ENCODE measurements around the gene UHRF1.
"Not testable (repeated sequence)": the region's sequence is repeated elsewhere in the genome, so short reads cannot be mapped to it uniquely, and the experiment has no call there.

Gene UHRF1

DNA sequence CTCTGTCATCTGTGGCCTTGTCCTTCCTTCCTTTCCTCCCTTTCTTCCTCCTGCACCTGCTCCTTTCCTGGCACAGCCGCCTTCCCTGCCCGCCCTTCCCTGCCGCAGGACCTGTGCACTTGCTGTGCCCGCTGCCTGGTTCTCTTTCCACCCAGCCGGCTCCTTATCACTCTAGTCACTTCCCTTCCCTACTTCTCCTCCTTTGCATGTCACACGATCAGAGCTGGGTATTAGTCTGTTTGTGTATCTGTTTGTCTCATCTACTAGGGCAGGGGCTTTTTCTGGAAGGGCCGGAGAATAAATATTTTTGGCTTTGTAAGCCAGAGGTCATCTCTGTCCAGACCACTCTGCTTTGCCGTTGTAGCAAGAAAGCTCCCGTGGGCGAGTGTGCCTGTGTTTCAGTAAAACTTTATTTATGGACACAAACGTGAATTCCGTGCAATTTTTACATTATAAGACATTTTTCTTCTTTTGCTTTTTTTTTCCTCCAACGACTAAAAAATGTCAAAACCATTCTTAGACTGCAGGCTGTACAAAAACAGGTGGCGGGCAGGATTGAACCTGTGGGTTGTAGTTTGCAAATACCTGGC is 65.7 kb downstream of the UHRF1 start:
- no peak for DNase-seq

DNA sequence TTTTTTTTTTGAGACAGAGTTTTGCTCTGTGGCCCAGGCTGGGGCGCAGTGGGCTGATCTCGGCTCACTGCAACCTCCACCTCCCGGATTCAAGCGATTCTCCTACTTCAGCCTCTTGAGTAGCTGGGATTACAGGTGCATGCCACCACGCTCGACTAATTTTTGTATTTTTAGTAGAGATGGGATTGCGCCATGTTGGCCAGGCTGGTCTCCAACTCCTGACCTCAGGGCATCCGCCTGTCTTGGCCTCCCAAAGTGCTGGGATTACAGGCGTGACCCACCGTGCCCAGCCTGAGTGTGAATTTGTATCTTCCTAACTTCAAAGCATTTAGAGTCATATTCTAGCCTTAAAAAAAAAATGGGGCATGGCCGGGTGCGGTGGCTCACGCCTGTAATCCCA is 66.3 kb downstream of the UHRF1 start:
- DNase-seq: not testable (repeated sequence)

DNA sequence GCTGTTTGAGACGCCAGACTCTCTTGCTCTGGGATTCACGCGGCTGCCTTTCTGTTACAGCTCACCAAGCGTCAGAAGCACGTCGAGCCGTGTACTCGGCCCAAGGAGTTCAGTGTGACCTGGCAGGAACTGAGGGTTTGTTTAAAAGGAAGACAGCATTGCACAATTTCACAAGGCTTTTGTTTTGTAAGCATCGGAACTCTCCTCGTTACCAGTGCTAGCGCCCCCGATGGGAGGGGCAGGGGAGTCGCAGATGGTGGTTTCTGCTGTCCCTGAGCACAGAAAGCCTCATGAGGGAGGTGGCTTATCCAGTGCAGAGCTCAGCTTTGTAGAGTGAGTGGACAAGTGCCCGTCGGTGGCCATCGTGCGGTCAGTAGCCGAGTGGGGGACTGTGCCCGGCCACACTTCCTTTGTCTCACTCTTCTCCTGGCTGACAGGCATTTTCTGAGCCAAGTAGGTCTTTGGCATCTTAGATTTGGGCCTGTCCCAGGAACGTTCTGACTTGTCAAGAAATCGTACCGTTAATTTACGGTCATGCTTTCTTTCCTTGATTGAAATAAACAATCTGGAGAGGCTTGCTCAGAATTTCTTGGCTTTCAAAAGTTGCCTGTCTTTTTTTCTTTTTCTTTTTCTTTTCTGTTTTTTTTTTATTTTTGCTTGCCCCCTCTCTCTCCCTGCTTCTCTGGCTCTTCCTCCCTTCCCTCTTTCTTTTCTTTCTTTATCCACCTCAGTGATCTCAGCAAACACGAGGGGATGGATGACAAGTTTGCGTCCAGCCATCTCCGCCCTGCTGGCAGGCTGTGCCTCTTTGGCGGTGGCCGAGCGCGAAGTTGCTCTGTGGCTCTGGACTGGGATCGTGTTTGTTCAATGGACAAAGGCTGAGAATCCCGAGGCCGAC is 67.3 kb downstream of the UHRF1 start:
- no peak for DNase-seq

DNA sequence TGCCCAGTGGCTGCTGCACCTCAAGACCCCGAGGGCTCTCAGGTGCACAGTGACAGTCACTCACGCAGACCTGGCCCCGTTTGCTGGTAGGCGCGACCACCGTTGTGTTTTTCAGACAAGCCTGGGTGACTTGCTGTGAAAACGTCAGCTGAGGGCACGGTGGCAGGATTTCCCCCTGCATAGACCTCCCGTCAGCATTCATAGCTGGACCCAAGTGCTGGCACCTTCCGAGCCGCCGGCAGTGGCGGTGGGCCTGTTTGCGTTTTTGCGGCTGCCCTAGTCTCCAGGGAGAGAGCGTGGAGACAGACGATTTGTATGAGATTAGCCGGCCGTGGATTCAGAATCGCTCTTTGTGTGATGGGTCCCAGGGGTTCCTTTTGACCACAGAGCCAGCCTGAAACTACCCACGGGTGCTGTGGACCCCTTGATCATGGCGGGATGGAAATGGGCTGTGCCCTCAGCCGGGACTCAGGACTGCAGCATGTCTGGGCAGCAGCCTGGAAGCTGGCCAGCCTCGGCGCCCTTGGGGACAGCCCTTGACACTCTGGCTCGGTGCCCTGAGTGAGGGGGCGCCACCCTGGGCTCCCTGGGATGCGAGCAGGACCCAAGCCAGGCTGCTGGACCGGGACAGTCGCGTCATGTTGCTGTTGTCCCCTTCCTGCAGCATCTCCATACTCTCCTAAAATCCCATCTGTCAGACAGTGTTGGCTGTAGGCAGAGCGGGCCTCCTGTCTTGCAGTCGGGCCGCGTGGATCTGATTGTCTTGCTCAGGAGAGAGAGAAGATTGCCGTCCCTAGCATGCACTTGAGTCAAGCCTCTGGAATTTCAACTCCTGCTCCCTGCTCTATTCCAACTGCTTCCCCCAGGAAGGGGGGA is 68.2 kb downstream of the UHRF1 start:
- peak; percentile 53 for DNase-seq

DNA sequence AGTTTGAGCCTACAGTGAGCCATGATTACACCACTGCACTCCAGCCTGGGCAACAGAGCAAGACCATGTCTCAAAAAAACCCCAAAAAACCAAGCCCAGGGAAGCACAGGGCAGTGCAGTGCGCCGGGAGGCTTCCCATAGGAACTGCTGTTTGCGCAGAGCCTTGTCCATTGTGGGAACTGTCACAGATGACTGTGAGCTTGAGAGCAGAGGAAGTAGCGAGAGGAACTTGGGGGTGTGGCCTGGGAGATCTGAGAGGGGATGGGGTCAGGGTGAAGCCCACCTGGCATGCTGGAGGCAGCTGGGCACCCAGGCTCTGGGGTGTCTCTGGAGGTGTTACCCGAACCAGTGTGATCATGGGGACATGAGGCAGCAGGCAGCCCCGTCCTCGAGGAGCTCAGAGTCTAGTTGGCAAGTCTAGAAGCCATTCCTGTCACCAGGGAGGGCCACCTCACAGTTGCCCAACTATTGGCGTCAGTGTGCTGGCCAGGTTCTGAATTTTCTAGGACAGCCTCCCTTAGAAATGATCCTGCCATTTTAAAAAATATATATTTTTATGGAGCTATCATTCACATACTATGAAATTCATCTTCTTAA is 70.0 kb downstream of the UHRF1 start:
- no peak for DNase-seq

DNA sequence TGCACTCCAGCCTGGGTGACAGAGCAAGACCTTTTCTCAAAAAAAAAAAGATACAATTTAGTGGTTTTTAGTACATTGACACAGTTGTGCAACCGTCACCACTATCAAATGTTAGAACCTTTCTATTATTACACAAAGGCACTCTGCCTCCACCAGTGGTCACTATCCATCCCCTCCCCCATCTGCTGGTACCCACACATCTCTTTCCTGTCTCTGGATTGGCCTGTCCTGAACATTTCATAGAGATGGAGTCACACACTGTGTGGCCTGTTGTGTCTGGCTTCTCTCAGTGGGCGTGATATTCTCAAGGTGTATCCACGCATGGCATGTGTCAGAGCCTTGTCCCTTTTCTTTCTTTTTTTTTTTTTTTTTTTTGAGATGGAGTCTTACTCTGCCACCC is 70.8 kb downstream of the UHRF1 start:
- no peak for DNase-seq

DNA sequence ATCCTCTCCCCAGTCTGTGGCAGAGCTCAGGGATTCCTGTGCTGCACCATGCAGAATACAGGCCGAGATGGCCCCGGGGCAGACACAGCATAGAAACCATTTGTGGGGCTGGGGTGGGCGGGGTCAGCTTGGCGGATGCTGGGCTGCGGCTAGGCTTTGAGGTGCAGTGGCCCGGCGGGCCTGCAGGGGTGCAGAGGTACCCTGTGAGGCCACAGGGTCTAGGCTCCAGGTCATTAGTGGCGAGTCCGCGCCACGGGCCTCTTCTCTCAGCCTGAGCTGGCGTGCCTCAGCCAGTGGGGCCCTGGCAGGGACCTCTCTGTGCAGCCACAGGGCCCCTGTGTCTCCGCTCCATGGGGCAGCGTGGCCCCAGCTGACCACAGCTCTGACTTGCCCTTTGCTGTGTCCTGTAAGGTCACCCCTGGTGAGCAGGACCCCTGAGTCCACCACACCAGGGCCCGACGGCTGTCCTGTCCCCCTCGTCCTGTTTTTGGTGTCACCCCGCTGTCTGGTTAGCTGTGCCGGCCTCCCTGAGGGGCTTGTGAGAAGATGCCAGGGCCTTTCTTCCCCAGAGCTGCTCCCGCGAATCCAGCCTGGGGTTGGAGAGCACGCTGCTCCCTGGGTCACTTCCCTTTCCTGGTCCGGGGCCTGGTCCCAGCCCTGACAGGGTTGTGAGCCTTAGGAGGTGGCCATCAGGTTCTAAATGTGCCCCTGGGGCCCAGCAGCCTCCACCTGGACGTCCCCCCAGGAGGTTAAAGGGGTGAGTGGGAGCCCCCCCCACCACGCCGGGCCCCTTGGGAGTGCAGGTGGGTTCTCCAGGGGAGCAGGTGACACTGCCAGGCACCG is 71.8 kb downstream of the UHRF1 start:
- no peak for DNase-seq

DNA sequence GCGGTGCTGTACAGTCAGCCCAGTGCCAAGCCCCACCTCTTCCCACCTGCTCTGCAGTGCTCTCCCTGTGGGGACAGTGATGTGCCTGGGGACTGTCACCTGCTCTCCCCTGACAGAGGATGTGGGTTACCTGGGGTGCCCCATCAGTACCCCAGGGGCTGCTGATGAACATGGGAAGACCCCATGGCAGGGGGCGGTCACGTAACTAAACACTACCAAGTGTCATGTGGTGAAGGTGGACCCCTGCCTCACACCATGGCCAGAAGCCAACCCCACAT is 72.3 kb downstream of the UHRF1 start:
- DNase-seq: peak; percentile 79

DNA sequence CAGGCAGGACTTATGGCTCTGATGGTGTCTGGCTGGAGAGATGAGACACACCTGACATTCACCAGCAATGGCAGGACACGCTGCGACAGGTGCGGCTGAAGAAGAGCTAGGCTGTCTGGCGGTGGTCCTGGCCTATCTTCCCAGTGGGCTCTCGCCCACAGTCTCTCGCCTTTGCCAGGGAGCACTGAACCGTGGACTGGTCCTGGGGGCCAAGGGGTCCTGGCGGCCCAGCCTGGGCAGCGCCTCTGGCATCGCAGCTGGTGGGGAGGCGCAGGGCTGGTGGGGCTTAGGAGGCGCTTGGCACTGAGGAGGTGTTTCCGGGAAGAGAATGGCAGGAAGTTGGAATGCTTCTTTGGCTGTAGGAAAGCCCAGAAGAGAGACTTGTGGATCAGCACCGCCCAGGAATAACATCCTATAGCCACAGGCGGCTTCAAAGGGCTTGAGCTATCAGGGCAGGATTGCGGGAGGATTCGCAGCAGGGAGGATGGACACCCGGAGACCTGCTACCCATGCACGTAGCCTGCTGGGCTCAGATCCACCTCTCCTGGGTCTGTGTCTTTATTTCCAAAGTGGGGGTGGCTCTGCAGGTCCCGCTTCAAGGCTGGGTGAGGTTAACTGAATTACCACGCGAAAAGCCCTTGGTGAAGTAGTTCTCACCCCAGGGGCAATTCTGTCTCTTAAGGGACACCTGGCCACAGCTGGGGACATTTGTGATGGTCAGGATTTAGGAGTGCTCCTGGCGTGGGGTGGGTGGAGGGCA is 74.2 kb downstream of the UHRF1 start:
- DNase-seq: no peak

DNA sequence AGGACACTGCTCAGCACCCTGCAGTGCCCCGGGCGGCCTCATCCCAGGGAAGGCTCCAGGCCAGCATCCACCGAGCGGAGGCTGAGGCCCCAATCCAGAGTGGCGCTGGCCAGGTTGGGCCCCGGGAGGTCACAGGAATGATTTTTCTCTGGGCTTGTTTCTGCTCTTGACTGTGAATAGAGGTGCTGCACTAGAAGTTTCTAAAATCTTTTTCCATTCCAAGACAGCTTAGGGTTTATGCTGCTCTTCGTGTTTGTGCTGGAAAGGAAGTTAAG is 74.7 kb downstream of the UHRF1 start:
- no peak for DNase-seq

DNA sequence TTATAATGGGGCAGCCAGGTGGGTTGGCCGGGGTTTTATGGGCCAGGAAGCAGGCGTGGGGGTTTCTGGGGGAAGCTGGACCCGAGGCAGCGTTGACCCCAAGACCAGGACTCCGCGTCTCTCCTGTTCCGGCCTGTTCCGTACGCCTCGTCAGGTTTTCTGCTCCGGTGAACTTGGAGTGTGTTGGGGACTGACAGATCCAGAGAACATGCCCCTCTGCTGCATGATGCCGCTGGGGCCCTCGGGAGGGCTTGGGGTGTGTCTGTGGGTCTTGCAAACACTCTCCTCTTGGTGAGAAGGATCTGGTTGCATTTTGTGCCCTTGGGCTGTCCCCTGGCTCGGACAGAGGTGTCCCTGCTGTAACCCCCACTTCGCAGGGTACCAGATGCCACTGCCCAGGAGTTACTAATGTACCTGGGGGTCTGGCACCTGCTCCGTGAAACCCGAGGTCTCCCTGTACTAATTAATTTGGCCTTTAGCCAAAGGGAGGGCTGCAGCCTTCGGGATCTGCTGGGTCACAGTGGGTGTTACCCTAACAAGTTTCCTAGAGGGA is 75.2 kb downstream of the UHRF1 start:
- DNase-seq: peak; percentile 67

DNA sequence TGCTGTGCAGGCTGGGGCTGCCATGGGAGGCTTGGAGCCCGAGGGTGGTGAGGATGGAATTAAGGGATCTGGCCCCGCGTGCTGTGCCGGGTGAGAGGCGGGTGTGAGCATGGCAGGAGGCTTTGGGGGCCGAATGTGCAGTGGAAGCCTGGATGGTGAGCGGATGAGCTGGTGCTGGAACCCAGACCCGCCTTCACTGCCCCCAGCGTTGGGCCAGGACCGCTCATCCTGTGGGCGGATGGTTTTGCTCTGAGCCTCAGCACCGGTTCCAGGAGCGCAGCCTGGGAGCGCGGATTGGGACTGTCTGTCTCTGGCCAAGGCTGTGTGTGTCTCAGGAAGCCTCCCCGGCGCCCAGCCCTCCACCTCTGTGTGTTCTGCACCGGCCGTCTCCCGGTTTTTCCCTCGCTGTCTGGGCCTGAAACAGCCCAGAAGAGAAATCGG is 76.3 kb downstream of the UHRF1 start:
- DNase-seq: no peak

DNA sequence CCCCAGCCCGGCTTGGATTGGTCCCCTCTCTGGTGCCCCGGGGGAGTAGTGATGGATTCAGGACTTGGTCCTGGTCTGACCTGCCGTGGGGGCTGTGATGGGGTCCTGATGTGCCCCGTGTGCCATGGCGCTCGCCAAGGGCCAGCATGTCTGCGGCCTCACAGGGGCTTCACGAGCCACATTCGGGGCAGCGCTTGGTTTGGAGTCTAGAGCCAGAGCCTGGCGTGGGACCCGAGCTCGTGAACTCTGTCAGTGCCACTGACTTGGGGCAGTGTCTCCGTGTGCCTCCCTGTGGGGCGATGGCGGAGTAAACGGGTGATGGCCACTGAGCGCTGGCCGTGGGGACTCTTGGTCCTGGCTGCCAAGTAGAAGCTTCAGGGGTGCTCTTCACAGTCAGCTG is 76.8 kb downstream of the UHRF1 start:
- DNase-seq: no peak

DNA sequence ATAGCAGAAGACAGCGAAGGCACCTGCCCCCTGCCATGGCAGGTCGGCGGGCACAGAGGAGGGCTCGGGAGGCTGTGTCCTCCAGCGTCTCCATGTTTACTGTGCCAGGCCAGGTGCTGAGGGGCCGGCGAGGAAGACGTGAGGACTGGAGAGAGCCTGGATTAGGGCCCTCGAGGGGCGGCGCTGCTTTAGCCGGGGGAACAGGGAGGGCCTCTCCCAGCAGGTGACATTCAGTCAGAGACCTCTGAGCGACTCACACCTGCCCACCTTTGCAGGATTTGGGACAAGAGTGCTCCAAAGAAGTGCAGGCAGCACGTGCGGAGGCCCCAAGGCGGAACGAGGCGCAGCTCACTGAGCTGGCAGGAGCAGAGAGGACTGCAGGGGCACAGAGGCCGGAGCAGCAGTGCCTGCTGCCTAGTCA is 77.2 kb downstream of the UHRF1 start:
- DNase-seq: no peak

DNA sequence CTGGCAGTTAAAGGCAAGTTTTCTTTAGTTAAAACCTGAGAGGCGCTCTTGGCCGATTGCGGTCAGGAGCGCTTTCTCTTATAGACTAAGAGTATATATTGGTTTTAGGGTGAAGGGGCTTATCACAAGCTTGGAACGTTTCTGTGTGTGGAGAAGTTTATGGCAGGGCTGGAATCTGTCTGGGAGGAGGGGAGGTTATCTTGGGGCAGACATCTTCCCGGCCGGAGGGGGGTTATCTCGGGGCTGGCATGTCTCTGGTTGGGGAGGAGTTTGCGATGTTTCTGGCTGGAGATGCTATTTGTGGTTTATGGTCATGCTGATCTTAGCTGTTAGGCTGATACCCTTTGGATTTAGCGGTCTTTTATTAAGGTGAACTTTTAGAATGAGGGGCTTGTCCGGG is 78.0 kb downstream of the UHRF1 start:
- no peak for DNase-seq

DNA sequence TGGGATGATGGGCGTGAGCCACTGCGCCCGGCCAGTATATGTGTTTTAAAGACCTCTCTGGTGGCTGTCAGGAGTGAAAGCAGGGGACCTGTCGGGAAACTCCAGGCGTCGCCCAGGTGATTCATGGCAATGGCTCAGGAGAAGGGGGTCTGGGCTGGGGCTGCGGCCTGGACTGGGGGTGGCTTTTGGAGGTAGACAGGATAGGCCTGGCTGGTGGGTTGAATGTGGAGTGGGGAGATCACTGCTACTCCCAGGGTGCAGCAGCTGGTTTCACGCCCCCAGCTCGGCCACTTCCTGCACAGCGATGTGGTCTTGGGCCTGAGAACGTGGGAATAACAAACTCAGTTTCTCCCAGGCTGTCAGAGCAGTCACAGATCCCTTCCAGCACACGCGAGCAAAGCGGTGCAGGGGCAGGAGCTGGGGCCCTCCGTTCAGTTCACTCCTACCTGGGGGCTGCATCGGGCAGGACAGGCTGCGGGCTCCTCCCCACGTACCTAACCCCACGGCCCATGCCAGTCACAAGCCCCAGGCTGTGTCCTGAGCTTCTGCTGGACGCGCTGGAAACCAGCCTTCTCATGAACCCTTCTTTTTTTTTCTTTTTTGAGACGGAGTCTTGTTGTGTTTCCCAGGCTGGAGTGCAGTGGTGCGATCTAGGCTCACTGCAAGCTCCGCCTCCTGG is 78.5 kb downstream of the UHRF1 start:
- no peak for DNase-seq

DNA sequence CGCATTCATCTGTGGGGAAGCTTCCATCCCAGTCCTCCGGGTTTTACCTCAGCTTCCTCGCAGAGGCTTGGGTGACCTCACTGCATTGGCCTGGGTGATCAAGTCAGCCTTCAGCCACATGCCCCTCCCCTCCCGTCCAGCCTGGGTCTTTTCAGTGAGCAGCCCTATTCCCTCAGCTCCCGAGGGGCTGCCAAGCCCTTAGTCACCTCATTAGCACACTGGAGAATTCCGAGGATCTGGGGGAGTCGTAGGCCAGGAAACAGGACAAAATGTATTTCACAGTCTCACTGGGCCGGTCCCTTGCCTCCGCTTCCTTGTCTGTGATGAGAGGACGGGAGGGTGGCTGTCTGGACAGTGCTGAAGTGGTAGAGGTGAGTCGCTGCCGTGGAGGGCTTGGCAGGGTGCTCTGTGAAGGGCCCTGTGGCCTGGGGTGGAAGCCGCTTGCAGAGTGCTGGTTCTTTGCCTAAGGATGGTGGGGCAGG is 79.5 kb downstream of the UHRF1 start:
- DNase-seq: no peak

DNA sequence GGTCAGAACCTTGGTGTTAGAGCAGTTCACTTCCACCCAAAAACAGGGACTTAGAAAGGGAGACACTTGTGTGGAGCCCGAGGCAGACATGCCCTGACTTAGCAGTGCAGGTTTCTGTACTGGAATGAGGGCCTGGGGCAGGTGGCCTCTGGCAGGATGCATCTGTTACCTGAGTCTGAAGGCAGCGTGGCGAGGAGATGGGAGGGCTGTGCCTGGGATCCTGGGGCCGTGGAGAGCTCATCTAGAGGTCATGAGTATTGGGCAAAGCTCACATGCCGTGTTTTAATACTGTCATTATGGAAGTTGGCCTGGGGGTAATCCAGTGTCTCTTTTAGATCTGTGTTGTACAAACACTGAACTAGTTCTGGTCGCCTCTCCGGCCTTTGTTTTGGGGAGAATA is 81.0 kb downstream of the UHRF1 start:
- DNase-seq: no peak

DNA sequence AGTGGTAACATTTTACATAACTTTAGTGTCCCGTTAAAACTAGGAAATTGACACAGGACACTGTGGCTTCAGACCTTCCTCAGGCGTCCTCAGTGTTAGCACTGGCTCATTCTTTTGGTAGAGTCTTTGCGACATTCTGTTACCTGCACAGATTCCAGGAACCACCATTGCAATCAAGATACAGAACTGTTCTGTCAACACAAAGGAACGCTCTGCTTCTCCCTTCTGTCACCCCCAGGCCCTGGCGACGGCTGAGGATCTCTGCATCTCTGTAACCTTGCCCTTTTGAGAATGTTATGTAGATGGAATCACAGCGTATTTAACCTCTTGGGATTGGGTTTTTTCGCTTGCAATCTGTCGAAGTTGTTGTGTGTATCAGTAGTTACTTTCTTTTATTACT is 82.2 kb downstream of the UHRF1 start:
- DNase-seq: no peak

DNA sequence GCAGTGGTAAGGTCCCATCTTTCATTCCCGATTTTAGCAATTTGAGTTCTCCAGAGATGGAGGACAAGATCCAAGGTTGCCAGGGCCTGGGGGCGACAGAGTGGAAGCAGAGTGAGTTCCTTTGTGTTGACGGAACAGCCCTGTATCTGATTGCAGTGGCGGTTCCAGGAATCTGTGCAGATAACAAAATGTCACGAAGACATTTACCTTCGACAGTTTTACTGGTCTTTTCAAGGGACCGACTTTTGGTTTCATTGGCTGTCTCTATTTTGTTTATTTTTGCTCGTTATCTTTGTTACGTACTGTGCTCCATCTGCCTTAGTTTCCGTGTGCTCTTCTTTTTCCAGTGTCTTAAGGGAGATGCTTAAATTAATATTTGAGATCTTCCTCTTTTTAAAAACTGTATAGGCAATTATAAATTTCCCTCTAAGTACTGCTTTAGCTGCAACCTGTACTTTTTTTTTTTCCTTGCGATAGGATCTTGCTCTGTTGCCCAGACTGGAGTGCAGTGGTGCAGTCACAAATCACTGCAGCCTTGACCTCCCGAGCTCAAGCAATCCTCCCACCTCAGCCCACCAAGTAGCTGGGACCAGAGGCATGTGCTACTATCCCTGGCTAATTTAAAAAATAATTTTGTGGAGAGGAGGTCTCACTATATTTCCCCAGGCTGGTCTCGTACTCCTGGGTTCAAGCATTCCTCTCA is 82.8 kb downstream of the UHRF1 start:
- DNase-seq: no peak

Data from NCI-H1105 (cell line).